AG09309 (cell line): ENCODE results near the gene TECPR2.

Experiments
- DNase-seq: peaks from one replicate; pipeline ENCODE4 v3.0.0-alpha.2; 2010; ENCODE audit warnings: low read depth
- H3K4me3 ChIP-seq: 2 replicates; pipeline ENCODE4 v1.5.1; 2011; ENCODE audit warnings: mild to moderate bottlenecking, low read depth, low read length, moderate library complexity; ENCODE audit not compliant: control insufficient read depth
- CTCF ChIP-seq: IDR thresholded peaks from 2 replicates; pipeline ENCODE4 v1.5.1; 2011; ENCODE audit warnings: mild to moderate bottlenecking, low read depth, low read length, inconsistent platforms; ENCODE audit not compliant: insufficient read depth, control insufficient read depth; ENCODE audit errors: missing control alignments

The TECPR2 gene

GRCh38 chr14:102359341-102359740 lies 3.4 kb upstream of the TECPR2 start:
- TF ChIP-seq CTCF, result no peak
- no peak overlapping the region for H3K4me3 ChIP-seq
- no peak for DNase-seq

- no peak for DNase-seq
- no peak for TF ChIP-seq CTCF
- H3K4me3 ChIP-seq, result no peak overlapping the region
These were observed 2.4 kb upstream of the TECPR2 start for GRCh38 chr14:102360388-102360787.

GRCh38 chr14:102362084-102362483 lies 657 bp upstream of the TECPR2 start:
- H3K4me3 ChIP-seq, result peak overlapping the region; percentile 91
- no peak for TF ChIP-seq CTCF
- DNase-seq, result no peak

- no peak for DNase-seq
These were observed 622 bp downstream of the TECPR2 start for GRCh38 chr14:102363182-102363943.

GRCh38 chr14:102370305-102370809 lies 7.6 kb downstream of the TECPR2 start:
- no peak for TF ChIP-seq CTCF
- H3K4me3 ChIP-seq, result no peak overlapping the region
- no peak for DNase-seq

More at GRCh38 chr14:102363182-102363943, 622 bp downstream of the TECPR2 start:
- peak overlapping the region; percentile 91 for H3K4me3 ChIP-seq
- TF ChIP-seq CTCF, result no peak

DNA sequence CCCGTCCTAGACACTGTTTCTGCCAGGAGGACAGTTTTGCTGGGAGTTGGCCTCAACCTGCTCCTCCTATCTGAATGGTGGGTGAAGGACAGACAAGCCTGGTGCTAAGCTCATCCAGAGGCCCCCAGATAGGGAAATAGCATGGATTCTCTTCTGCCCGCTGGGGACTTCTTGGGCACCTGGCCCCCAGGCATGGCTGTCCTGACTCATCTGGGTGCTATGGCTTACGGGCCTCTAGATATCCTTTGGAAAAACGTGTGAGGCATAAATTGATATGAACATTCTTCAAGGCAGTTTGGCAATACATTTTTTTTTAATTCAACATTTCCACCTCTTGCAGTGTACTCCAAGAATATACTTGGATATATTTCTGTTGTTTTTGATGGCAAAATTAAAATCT lies 8.6 kb downstream of the TECPR2 start:
- TF ChIP-seq CTCF, result no peak
- DNase-seq, result no peak
- H3K4me3 ChIP-seq, result no peak overlapping the region

GRCh38 chr14:102373110-102373509 lies 10.4 kb downstream of the TECPR2 start:
- no peak for TF ChIP-seq CTCF
- no peak overlapping the region for H3K4me3 ChIP-seq
- DNase-seq, result no peak
